DMS153 (cell line): ENCODE measurements around the gene CEP131.

Experiments
- DNase-seq: peaks from one replicate; lab custom pipeline; 2025; lab: John Stamatoyannopoulos, UW

Gene CEP131

DNA sequence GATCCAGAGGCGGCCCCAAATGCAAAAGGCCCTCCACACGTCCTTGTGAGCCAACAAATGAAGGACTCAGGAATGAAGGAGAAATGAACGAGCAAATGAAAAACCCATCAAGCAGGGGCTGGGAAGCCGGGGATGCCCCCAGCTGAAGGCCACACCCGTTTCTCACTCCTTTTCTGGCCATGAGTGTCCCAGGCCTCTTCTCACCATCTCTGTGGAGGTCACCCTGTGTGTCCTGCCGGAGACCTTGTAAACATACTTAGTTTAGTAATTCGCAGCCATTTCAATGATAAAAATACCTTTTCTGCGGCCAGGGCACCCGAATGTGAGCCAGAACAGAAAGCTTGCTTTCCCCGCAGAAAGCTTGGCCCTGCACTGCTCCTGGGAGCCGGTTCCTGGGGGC, 35.6 kb downstream of the CEP131 start:
- DNase-seq: no peak

DNA sequence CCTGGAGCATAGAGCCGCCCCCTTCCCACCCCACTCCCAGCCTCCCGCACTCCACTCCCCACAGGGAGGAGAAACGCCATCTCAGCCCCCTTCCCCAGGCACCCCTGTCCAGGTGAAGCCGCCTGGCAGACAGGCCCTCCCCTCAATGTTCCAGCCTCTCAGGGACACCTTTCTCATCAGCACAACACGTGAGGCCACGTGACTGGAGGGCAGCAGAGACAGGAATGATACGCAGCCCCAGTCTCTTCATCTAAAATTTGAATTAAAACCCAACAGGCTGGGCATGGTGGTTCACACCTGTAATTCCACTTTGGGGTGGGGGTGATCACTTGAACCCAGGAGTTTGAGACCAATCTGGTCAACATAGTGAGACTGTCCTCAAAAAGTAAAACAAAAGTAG, 36.6 kb downstream of the CEP131 start:
- DNase-seq: no peak

DNA sequence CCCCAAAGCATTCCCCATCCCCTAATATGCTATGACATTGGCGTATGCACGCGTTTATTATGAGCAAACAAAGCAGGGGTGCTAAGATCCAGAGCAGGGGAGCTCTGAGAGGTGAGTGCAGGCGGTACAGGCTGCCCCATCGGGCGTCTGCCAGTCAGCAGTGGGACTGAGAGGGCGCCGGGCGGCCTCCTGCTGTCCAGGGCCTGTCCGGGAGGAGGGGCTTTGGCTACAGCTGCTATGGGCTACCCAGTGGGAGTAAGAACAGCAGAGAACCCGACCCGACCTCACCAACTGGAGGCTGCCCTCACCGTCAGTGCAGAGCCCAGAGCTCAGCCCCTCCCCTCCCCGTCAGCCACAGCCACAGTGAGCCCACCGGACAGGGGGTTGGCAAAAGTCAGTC, 38.2 kb downstream of the CEP131 start:
- no peak for DNase-seq

DNA sequence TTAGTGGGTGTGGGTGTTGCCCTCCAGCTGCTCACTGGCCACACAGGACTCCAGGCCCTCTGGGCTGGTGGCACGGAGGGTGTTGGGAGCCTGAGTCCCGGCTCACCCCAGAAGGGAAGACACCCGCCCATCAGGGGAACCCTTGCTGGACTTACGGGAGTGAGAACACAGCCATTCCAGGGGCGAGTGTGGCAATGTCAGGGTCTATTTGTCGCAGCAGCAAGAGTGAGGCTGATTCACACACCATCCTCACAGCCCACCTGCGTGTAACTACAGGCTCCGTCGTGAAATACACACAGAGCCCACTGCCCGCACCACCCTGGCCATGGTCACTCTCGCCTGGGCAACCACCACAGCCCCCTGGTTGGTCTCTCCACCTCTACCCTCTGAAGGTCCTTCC, 39.0 kb downstream of the CEP131 start:
- no peak for DNase-seq

DNA sequence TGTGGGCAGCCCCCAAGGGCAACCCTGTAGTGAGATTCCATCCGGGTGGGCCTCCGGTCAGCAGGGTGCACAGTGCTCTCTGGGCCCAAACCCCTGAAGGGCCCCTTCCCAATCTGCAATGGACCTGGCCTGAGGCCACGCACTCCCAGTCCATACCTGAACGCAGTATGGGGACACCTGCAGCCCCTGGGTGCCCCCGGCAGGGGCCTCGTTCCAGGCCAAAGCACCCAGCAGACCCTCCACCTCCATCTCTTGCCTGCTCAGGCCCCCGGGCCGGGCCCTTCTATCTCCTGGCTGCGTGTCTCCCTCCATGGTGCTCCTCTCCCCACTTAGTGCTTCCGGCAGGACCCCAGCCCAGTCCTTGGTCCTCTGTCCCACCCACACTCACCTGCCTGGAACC, 39.4 kb downstream of the CEP131 start:
- no peak for DNase-seq

DNA sequence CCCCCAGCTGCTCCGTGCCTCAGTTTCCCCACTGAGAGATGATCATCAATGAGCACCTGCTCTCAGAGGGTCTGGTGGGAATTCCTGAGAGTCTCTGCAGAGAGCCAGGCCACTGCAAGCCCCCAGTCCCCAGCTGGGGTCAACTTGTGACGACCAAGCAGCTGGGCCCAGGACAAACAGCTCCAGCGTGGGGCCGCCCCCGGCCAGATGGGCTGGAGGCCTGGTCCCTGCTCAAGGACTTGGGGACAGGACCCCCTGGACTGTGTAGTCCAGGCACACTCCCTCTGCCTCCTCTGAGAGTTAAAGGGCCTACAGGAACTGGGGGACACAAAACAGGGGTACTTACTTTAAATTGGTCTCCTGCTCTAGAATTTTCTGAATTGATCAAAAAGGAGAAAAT, 40.2 kb downstream of the CEP131 start:
- no peak for DNase-seq

DNA sequence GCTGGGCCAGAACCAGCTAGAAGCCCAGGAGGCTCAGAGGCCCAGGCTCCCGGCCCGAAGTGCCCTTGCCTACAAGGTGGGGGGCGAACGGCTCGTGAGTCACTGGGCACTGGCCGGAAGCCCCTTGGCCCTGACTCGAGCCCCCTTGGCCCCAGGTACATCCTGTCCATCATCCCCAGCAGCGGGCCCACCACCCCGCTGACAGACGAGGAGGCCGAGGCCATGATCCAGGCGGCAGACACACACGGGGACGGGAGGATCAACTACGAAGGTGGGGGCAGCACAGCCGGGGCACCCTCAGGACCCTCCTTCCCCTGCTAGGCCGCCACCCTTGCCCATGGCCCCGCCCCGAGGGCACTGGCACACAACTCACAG, 41.0 kb downstream of the CEP131 start:
- no peak for DNase-seq

DNA sequence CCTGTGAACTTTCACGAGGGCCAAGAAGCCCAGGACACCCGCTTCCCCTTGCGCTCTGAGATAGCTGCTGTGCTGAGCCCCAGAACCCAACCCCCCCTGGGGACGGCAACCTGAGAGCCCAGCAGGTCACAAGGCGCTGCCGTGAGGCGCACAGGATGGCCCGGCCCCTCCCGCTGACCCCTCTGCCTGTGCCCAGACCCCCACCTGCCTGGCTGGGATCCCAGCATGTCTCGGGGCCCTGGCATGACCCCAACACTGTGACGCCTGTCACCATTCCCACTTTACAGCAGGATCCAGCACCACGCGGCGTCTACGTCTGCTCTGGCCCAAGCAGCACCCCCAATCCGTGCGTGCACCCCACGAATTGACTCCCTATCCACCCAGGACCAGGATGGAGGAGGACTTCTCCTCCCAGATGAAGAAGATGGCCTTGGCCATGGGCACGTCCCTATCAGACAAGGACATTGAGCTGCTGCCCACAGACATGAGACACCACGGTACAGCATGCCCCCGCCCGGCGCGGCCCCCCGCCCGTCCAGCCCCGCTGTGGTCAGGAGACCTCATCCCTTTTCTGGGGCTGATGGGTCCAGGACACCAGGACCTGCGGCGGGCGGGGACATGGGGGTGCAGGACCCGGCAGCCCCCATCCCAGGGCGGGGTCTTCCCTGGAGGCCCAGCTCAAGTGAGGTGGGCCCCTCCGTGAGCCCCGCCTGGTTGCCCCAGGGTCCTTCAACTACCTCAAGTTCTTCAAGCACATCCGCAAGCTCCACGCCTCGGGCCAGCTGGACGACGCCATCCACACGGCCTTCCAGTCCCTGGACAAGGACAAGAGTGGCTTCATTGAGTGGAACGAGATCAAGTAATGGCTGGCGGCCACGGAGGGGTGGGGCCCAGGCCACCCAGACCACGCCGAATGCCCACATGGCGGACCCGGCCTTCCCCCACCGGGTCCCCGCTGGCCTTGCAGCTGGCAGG, 41.6 kb downstream of the CEP131 start:
- DNase-seq: no peak

DNA sequence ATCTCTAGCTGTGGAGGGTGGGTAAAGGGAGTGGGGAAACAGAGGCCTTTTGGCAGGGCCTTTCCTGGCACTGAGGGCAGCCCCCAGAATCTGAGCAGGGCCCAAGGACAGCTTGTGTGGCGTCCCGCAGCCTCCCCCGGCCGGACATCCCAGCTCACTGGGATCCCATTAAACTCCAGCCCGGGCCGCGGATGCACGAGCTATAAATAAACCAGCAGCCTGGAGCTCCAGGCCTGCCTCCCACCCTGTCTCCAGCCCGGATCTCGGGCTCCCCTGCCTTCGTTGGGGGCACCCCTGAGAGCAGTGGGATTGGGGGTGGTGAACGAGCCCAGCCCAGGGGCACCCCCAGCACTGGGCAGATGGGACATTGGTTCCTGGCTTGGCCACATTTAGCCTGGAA, 42.9 kb downstream of the CEP131 start:
- DNase-seq: no peak

DNA sequence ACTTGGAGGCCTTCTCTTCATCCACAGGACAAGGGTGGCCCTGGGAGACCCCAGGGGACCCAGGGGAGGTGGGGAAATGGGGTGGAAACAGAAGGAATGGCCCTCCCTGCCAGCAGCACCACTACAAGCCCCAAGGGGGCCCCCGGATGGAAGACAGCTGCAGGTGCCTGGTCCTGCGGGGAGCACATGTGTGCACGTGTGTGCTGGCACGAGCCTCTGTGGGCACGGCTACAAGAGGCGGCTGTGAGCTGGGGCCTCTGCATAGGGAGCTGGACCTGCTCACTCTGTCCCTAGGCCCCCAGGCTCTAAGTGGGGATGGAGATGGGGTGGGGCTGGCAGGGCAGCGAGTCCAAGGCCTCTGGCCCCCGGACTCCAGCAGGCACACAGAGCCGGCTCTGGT, 43.5 kb downstream of the CEP131 start:
- DNase-seq: no peak

DNA sequence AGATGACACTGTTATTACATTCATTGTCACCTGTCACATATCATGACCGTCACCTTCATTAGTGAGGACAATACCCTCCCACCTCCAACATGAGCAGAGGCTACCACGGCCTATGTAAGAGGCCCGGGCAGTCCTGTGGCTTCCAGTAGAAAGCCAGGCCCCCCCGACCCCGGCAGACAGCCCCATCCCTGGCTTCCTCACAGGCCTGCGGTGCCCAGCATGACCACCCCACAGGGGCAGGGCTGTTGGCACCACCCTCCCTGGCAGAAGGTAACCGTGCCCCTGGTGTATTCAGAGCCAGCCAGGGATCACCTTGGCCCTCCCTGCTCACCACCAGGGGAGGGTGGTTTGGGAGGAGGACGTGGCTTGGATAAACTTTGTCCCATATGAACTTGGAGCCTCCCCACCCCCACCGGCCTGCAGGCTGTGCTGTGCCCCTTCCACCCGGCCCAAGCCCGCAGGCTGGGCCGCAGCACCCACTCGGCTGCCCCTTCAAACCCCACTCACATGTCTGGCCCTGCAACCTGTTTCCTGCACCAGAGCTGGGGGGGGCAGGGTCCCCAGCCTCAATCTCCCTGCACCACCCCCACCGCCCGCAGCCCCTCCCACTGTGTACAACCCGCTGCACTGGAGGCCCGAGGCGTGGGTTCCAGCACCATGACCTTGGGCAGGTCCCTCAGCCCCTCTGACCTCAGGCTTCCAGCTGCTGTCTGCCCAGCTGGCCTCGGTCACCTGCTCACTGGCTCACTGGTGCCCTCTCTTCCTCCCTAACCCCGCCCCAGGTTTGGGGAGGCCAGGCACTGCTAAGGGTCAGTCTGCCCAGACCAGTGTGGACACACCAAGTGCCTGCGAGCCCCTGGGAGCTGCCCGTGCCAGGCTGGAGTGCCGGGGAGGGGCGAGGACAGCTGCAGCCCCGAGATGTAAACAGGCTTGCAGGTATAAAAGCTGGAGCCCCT, 44.4 kb downstream of the CEP131 start:
- DNase-seq: no peak

DNA sequence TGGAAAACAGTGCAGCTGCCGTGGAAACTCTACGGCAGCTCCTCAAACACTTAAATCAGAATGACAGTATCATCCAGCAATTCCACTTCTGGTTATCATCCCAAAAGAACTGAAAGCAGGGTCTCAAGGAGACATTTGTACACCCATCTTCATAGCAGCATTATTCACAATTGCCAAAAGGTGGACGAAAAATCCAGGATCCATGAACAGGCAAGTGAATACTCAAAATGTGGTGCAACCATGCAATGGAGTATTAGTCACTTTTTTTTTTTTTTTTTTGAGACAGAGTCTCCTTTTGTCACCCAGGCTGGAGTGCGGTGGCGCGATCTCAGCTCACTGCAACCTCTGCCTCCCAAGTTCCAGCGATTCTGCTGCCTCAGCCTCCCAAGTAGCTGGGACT, 46.1 kb downstream of the CEP131 start:
- DNase-seq: no peak

DNA sequence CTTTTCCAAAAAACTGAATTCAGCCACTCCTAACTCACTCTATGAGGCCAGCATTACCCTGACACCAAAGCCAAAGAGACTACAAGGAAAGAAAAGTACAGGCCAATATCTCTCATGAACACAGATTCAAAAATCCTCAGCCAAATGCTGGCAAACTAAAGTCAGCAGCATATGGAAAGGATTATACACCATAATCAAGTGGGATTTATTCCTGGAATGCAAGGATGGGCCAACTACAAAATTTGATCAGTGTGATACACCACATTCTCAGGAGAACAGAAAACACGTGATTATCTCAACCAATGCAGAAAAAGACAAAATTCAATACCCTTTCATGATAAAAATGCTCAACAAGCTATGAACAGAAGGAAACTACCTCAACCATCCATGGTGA, 49.0 kb downstream of the CEP131 start:
- DNase-seq: no peak

DNA sequence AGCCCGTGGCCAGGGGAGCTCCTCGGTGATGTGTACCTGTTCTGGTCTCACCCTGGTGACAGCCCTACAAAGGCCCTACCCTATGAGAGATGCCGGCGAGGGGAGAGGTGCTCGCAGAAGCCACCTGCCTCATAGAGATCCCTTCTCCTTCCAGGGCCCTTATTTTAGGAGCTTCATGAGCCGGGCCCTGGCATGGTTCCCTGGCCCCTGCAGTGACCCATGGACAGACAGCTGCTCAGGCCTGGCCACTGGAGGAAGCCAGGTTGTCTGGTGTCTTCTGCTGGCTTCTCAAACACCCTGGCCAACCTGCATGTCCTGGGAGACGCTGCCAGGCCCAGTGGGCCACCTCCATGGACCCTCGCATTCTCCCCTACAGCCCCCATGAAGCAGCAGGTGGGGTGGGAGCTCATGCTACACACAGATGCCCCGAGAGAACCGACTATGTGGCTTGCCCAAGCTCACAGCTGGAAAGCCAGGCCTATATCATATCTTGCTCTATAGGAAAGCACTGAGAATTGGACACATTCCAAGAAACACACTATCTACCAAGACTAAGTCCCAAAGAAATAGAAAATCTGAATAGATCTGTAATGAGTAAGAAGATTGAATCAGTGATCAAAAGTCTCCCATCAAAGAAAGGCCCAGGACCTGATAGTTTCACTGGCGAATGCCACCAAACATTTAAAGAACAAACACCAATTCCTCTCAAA, 49.6 kb downstream of the CEP131 start:
- DNase-seq: no peak

DNA sequence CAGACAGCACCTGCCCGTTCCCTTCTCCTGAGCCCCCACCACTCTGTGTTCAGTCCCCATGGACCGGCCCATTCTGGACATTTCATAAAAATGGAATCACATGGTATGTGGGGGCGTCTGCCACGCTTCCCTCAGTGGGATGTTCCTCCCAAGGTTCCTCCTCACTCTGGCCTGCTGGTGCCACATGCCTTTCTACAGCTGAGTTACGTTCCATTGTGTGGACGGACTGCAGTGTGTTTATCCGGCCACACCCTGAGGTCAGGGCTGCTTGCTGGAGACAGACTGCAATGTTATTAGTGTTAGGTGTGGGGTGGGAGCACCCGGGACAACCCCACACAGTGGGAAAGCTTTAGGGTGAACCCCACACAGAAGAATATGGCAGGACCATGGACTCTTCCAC, 50.8 kb downstream of the CEP131 start:
- DNase-seq: no peak

DNA sequence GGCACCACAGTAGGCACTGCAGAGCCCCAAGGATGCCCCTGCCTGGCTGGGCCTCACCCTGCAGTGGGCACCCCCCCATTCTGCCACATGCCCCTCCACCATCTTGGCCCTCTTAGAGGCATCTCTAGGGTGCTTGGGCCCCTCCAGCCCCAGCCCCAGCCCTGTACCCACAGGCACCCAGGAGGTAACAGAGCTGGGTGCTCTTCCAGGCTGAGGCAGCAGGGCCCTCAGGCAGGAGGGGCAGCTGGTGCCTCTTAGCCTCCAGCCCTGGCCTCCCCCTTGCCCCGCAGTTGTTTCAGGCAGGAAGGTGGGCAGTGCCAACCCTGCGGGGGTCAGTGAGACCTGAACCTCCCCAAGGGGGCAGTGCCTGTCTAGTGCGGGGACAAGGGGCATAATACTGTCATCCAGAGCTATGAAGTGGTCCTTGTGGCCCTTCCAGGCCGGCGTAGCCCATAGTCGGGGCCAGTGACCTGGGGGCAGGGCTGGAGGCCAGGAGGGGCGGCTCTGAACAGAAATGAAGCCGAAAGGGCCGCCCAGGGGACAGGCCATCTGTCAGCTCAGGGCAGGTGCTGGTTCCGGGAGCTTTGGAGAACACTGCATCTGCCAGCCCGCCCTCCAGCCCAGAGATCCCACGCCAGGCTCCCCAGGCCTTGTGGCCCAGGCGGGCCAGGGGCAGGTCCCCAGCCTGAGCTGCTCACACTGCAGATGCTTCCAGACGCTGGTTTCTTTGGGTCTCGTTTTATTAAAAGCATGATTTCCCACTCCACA, 51.9 kb downstream of the CEP131 start:
- DNase-seq: no peak

DNA sequence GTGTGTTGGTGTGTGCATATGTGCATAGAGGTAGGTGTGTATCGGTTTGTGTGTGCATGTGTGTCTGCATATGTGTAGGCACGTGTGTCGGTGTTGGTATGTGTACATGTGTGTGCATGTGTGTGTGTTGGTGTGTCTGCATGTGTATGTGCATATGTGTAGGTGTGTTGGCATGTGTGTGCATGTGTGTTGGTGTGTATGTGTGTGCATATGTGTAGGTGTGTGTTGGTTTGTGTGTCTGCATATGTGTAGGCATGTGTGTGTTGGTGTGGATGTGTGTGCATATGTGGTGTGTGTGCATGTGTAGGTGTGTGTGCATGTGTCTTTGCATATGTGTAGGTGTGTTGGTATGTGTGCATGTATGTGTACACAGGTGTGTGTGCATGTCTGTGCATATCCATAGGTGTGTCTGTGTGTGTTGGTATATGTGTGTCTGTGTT, 52.9 kb downstream of the CEP131 start:
- no peak for DNase-seq

DNA sequence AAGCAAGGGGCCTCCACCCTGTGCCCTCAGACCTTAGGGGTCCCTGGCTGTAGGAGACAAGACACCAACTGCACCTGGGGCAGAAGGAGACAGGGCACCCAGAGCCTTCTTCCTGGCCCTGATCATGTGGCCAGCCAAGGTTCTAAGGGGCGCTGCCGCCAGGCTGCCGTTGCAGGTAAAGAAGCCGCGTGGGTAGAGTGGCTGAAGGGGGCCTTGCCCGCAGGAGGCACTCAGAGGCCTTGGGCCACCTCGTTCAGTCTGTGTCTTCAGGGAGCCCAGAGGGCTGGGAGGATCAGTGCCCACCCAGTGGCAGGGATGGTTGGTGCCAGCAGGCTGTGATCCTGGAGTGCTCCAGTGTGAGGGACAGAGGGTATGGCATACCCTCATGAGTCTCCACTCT, 55.1 kb downstream of the CEP131 start:
- DNase-seq: no peak

DNA sequence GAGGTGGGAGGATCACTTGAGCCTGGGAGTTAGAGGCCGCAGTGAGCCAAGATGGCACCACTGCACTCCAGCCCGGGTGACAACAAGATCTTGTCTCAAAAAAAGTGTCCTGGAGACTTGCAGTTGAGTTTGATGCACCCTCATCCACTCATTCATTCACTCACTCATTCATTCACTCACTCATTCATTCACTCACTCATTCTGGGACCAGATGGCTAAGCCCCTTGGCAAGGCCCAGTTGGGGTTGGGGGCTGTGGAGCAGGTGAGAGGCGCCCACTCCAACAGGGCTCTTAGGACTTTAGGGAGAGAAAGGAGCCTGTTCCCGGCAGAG, 55.6 kb downstream of the CEP131 start:
- no peak for DNase-seq

DNA sequence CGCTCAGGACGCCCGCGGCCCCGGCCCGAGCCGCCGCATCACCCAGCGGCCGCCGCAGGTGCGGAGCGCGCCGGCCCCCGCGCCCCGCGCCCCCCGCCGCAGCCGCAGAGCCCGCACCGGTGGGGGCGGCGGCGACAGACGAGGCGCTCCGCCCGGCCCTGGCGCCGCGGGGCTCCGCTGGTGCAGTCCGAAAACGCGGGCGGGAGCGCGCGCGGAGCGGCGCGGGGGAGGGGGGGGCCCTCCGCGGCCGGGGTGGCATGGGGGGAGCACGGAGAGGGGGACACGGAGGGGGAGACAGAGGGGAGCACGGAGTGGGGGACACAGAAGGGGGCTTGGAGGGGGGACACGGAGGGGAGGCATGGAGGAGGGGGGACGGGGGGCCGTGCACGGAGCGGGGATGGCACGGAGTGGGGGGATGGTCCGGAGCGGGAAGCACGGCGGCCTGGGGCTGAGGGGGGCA, 56.7 kb downstream of the CEP131 start, which contains the start of gene AATK:
Gene AATK (minus strand): TSS at position 189 of the 460 bp plus-strand sequence. CDS start 229 bp downstream, outside the sequence.
- DNase-seq: no peak
